T-helper 2 cell treated with Interferon-gamma antibody and Interleukin-4, amounts not matched to agents 100 ng/mL and 5 ng/mL, for 36 hours (primary cell): Measurements from ENCODE around the gene GPRC5C. TPM values are rescaled to one million over a fixed set of nuclear protein-coding genes. Genes with fewer than 3 reads are reported as not detected.

Experiments used
- intact Hi-C: fragments of 100-400 bp; cut with micrococcal nuclease; formaldehyde crosslinking; loops from one replicate; pipeline ENCODE4 v1.15.1; 2023
- total RNA-seq: library from RNA; stranded (reverse); gene quantifications from 2 replicates; pipeline ENCODE4 v1.2.3, GENCODE V29; 2022

GPRC5C gene
- total RNA-seq, 1 donor from 2014 or later, result not detected

DNA sequence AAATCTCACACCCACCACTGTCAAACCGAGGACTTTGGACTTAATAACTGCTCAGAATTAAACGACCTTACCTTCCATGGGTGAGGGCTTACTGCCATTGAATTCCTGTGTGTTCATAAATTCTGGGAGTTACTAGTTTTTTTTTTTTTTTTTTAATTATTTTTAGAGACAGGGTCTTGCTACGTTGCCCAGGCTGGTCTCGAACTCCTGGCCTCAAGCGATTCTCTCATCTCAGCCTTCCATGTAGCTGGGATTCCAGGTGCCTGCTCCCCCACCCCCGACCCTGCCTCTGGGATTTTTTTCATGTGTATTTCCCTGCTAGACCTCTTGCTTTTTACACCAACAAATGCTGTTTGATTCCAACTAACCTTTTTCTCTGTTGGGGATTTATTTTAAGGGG, 19.7 kb downstream of the GPRC5C start:
- intact Hi-C loops, result loop anchor here (10.0 kb wide), 1 partner anchor 403 kb away; the partner anchor contains the start of gene GRIN2C

DNA sequence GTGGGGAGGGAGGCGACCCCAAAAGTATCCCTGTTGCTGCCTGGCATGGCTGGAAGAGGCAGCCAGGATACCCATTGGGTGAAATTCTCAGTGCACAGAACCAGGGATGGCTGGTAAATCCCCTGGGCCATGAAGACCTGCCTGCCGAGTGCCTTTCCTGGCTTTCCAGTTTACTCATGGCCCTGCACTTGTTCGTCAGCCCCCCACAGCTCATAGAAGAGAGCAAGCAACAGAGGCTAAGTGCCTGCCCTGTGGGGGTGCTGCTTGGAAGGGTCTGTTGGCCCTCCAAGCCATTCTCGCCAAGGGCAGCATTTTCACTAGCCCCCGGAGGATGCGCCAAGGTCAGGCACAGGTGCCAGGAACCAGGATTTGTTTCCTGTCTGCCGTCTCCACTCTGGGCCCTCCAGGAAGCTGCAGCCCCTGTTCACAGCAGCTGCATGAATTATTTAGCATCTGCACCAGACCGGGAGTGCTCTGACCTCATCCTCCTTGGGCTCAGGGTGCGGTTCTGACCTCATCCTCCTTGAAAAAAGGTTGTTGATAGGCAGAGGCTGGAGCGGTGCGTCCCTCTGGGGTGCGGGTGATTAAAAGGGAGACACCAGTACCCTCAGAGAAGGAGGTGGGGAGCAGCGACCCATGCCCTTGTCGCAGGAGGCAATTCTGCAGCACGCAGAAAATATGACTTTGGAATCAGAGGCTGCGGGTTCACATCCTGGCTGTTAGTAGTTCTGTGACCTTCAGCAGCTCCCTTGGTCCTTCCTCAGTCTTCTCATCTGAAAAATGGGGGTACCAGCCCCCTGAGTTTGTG, 20.3 kb downstream of the GPRC5C start:
- intact Hi-C loops, result loop anchor here (10.0 kb wide), 1 partner anchor 403 kb away; the partner anchor contains the start of gene GRIN2C

DNA sequence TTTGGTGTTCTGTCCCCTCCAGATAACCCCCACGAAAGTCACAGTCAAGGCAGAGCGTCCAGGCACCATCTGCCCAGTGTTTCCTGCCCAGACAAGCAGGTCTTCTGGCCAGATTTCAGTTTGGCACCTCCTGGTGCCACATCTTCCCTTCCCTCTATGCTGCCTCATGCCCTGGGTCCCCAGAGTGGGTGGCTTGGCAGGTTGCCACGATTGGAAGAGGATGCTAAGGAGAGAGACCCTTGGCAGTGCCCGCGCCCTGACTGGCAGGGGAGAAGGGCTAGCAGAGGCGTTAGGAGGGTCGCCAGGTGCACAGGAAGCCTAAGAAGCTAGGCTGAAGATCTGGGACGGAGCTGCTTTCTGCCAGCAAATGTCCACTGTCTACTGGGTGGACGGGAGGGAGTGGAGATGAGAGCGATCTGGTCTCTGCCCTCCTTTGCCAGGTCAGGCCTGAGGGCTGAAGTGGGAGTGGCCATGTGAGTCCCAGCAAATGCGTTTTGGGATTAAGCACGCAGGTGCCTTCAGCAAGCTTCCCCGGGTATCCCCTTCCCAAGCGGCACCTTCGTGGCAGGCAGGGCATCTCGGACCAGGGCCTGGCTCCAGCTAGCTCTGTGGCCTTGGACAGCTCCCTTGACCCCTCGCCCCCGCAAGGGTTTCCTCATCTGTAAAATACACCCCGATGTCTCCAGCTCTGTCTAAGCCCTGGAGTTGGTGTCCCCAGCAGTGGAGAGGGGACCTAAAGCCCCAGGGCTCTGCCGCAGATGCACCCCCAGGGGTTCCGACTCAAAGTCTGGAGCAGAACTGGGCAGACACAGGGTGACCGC, 21.2 kb downstream of the GPRC5C start:
- intact Hi-C loops, result loop anchor here (10.0 kb wide), 1 partner anchor 402 kb away; the partner anchor contains the start of gene GRIN2C

DNA sequence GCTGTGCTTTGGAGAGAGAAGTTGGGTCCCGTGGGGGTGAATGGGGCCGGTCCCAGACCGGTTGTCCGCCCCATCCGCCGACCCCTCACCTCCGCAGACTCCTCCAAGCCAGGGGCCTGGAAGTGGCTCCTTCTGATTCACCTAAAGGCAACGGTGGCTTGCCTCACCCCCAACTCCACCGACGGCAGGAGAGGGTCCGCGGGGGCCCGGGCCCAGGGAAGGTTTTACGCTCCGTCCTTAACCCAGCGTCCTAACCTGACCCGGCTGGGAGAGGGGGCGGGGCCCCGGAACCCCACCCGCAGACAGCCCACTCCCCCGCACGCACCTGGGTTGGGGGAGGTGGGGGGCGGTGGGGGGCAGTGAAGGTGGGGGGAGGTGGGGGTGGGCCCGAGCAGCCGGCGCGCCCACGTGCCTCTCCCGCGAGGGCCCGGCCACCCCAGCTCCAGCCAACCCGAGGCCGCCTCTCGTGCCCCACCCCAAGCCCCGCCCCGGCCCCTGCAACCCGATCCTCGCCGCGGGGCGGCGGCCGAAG, 21.8 kb downstream of the GPRC5C start:
- intact Hi-C loops, result loop anchor here (10.0 kb wide), 1 partner anchor 401 kb away; the partner anchor contains the start of gene GRIN2C

DNA sequence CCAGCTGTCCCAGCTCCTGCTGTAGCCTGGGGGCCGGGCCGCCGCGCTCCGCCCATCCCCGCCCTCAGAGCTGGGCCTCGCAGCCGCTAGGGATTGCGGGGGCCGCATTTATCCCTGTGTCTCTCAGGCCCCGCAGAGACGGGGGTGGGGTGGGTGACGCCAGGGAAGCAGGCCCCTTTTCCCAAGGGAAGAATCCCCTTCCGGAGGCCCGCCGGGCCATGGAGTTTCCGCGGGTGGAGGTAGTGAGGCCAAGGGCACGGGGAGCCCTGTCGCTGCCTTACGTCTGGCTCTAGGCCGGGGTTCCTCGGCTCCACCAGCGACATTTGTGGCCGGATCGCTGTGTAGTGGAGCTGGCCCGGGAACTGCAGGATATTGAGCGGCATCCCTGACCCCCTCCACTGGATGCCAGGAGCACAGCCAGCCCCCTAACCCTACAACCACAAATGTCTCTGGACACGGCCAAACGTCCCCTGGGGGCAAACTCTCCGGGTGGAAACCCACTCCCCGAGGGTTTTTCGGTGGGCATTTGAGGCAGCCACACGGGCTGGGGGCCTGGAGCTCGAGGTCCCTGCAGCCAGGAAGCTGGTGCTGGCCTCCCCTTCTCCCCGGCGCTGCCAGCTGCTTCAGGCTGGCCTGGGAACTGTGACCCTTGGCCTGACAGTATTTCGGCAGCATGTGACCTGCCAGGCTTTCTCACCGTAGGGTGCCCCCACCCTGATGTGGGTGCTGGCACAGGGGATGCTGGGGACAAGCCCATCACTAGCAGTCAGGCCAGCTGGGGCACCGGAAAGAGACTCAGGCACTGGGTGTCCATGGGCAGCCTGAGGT, 22.5 kb downstream of the GPRC5C start:
- intact Hi-C loops, result loop anchor here (10.0 kb wide), 1 partner anchor 400 kb away; the partner anchor contains the start of gene GRIN2C

DNA sequence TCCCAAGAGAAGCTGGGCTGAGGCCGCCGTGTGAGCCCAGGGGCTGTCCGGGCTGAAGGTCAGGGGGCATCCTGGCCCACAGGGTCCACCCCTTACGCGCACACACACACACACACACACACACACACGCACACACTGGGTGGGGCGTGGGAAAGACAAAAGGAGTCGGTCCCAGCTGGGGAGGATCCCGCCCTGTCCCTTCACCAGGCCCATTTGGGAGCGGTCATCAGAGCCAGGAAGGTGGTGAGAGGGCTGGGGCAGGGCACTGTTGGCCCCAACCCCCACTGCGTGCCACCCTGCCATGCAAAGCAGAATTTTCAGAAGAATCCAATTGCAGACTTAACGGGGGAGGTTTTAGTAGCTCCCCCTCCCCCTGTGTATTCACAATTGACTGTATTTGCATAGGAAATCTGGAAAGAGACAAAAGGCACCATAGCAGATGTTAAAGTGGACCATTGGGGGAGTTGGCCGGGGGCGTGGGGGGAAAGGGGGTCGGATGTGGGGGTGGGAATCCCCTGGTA, 23.2 kb downstream of the GPRC5C start:
- intact Hi-C loops, result loop anchor here (10.0 kb wide), 1 partner anchor 400 kb away; the partner anchor contains the start of gene GRIN2C

DNA sequence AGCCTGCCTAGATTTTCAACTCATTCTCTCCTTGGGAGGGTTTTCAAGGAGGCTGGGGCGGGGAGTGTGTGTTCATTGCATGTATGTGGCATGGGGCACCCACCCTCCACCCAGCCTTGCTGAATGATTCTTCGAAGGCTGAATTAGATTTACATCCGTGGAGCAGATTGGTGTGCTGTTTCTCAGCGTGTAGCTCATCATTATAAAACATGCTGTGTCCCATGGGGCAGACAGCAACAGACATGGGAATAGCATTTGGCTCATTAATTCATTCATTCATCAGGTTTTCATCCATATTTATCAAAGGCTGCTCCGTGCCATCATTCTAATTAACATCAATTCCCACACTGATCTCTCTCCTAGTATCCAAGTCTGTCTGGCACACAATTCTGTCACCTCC, 23.9 kb downstream of the GPRC5C start:
- intact Hi-C loops, result loop anchor here (10.0 kb wide), 1 partner anchor 399 kb away; the partner anchor contains the start of gene GRIN2C

DNA sequence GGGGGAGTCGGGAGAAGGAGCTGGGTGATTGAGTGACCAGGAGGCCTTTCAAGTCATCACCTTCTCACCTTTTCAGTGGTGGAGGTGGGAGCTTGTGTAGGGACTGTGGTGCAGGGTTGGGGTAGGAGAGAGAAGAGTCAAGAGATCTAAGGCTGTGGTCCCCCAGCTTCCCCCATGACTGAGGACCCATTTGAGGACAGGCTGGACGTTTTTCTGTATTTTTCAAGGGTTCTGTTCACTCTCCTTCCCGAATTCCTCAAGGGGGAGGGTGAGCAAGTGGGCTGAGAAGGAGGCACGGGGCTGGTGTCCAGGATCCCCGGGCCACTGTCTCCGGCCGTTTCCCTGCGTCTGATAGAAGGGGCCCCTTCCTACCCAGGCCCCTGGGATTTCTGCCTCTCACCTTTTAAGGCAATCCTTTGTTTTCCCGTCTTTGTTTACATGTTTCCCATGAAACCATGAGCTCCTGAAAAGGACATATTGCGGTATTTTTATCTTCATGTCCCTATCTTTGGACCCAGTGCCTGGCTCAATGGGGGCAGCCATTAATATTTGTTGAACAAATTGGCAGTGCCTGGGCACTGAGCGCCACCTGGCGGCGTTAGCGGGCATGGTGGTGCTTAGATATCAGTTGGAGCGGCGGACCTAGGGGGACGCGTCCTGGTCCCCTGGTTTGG, 25.4 kb downstream of the GPRC5C start:
- intact Hi-C loops, result loop anchor here (1.0 to 10.0 kb wide), 4 partner anchors 36 to 398 kb away; partner anchors contain the start of gene GRIN2C

DNA sequence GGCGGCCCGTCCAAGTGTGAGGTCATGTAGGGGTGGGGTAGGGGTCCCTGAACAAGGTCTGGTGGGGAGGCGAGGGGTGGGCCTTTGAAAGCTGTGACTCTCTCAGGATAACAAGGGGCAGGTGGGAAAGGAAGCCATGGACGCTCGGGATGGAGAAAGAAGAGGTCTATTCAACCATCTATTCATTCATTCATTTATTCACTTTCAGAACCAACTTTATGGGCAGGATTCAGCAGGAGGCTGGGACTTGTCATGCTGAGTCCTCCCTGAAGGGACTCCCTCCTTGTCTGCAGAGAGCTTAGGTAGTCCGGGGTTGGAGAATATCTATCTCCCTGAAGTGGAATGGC, 25.9 kb downstream of the GPRC5C start:
- intact Hi-C loops, result loop anchor here (1.0 to 10.0 kb wide), 4 partner anchors 36 to 397 kb away; partner anchors contain the start of gene GRIN2C

DNA sequence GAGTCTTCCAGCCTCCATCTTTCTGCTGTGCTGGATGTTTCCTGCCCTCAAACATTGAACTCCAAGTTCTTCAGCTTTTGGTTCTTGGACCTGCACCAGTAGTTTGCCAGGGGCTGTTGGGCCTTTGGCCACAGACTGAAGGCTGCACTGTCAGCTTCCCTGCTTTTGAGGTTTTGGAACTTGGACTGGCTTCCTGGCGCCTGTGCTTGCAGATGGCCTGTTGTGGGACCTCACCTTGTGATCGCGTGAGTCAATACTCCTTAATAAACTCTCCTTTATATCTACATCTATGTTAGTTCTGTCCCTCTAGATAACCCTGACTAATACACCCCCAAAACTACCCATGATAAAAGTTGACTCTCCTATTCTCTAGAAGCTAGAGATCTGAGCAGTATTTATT, 26.9 kb downstream of the GPRC5C start:
- intact Hi-C loops, result loop anchor here (10.0 kb wide), 1 partner anchor 396 kb away; the partner anchor contains the start of gene GRIN2C

DNA sequence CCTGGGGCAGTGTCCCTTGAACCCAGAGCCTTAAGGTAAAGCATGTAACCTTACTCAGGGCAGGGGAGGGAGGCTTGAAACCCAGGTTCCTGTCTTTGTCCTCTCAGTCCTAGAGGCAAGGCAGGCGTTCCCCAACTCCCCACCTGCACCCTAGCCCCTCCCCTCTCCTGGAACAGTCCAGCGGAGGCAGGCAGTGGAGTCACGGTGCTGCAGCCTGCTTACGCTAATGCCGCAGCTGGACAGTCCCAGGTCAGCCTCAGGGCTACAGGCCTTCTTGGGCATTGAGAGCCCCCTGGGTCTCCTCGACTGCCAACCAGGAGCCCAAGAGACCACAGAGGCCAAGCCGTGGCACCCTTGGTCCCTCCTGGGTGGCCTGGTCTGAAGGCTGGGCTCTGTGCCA, 27.7 kb downstream of the GPRC5C start:
- intact Hi-C loops, result loop anchor here (10.0 kb wide), 1 partner anchor 395 kb away; the partner anchor contains the start of gene GRIN2C

DNA sequence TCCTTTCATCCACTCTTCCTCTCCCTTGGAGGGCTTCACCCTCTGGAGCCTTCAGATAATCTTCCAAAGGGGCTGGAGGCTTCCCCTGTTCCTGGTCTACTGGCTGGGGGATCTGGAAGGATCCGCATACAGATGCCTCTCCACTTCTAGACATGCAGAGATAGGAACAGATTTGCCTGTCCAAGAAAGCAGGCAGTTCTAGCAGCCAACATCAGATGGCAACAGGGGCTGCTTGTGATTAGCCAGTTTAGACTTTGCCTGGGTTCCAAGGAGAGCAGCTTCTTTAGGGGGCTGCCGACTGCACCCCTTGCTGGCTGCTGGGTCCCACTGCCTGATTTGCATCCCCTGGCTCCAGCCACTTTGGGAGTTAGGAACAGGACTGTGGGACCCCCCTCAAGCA, 28.4 kb downstream of the GPRC5C start:
- intact Hi-C loops, result no loop called here

DNA sequence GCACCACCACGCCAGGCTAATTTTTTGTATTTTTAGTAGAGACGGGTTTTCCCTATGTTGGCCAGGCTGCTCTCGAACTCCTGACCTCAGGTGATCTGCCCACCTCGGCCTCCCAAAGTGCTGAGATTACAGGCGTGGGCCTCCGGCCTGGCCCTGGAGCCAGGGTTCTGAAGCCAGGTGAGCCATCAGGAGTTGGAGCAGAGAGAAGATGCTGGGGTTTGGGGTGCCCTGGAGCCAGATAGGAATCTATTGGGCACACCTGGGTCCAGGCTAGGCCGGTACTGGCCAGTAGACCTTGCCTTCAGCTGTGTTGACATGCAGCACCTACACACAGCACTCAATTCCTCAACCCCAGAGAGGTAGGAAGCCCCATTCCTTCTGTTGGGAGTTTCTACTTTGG, 29.1 kb downstream of the GPRC5C start:
- intact Hi-C loops, result no loop called here

DNA sequence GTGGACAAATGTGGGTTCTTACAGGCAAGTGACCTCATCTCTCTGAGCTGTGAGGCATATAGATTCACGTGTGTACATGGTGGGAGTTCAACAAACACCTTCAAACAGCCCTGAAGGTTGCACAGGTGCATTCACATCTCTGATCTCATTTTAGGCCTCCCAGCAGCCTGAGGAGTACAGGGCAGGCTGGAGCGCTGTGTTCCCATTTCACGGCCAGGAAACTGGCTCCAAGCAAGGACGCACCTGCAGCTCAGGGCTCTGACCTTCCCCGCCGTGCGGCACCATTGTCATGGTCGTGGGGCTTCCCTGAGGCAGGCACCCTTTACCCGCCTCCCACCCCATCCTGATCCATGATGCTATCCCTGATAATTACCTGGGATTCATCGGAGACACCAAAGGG, 29.7 kb downstream of the GPRC5C start:
- intact Hi-C loops, result no loop called here

DNA sequence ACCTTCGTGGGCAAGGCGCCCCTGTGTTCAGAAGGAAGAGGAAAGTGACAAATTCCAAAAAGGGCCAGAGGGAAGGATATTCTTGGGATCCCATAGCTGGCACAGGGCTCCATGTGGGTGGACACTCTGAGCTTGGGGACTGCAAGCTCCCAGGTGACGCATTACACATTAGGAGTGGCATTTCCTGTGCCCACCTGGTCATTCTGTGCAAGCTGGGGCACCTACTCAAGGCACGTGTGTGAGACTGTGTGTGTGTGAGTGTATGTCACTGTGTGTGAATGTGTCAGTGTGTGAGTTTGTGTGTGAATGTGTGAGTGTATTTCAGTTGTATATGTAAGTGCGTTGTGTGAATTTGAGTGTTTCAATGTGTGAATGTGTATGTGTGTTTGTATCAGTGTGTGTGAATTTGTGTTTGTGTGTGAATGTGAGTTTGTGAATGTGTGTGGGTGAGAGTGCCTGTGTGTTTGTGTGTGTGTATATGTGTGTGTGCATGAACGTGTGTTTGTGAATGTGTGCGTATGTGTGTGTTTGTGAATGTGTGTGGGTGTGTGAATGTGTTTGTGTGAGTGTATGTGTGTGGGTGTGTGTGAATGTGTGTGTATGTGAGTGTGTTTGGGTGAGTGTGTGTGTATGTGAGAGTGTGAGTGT, 33.0 kb downstream of the GPRC5C start:
- intact Hi-C loops, result loop anchor here (5.0 kb wide), 1 partner anchor 687 kb away; the partner anchor contains the start of gene JPT1

DNA sequence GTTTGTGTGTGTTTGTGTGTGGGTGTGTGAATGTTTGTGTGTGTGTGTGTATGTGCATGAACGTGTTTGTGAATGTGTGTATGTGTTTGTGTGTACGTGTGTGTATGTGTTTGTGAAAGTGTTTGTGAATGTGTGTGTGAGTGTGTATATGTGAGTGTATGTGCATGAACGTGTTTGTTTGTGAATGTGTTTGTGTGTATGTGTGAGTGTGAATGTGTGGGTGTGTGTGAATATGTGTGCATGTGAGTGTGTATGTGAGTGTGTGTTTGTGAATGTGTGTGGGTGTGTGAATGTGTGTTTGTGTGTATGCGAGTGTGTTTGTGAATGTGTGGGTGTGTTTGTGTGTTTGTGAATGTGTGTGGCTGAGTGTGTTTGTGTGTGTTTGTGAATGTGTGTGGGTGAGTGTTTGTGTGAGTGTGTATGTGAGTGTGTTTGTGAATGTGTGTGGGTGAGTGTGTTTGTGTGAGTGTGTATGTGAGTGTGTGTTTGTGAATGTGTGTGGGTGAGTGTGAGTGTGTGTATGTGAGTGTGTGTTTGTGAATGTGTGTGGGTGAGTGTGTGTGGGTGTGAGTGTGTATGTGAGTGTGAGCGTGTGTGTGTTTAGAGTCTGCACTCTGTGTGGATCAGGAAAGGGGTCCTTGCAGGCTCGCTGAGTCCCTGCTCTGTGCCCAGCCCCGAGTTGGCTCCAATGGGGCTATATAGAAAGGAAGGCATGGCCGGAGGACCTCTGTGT, 33.7 kb downstream of the GPRC5C start:
- intact Hi-C loops, result loop anchor here (5.0 kb wide), 1 partner anchor 687 kb away; the partner anchor contains the start of gene JPT1

DNA sequence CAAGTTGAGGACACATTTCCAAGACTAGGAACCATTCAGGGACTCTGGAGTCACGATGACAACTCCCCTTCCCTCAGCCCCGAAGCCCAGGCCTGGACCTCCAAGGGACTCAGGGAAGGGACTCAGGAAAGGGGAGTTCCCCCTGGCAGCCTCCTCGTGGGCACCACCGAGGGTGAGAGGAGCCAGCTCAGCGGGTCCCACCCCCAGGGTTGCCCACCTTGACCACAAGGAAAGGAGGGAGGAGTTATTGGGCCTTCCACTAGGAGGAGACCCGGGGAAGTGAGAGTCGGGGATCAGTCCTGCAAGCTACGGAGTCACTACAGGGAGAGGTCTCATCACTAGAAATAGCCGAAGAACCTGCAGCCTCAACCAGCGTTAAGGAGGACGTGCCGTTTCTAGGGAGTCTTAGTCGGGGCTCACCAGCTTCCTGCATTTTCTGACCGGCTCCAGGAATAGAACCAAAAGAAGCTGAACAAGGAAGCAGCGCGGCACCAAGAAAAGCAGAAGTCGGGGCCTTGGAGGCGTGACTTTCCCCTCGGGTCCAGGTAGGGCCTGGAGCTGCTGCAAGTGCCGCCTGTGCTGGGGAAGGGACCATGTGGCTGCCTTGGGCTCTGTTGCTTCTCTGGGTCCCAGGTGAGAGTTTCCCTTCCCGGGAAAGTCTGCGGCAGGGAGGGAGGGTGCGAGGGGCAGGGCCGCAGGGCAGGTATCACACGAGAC, 34.4 kb downstream of the GPRC5C start, which contains the start of gene CD300A:
Gene CD300A, plus strand, starts transcription at position 524 of the 717 bp plus-strand sequence. Its CDS starts 70 bp downstream, at position 594.
- intact Hi-C loops, result loop anchor here (5.0 kb wide), 1 partner anchor 686 kb away; the partner anchor contains the start of gene JPT1
